Measurements from ENCODE around the gene ANKRD29.
"Not testable (repeated sequence)": the region's sequence is repeated elsewhere in the genome, so short reads cannot be mapped to it uniquely, and the experiment has no call there.

ANKRD29 gene

GRCh38 chr18:23578891-23579653 is 83.6 kb downstream of the ANKRD29 start:
- no peak for DNase-seq

GRCh38 chr18:23578067-23578701 is 84.5 kb downstream of the ANKRD29 start:
- no peak for DNase-seq

- not testable (repeated sequence) for DNase-seq
Measured at GRCh38 chr18:23577521-23577920, 85.2 kb downstream of the ANKRD29 start.

- DNase-seq: no peak
Measured at GRCh38 chr18:23575309-23575651, 87.4 kb downstream of the ANKRD29 start.

- no peak for DNase-seq
Measured at GRCh38 chr18:23574611-23575308, 88.0 kb downstream of the ANKRD29 start.

GRCh38 chr18:23573626-23574431 is 88.9 kb downstream of the ANKRD29 start:
- DNase-seq: no peak

- DNase-seq: no peak
Measured at GRCh38 chr18:23573020-23573419, 89.7 kb downstream of the ANKRD29 start.

- DNase-seq: no peak
Measured at GRCh38 chr18:23572570-23572969, 90.1 kb downstream of the ANKRD29 start.

GRCh38 chr18:23572012-23572411 is 90.7 kb downstream of the ANKRD29 start:
- no peak for DNase-seq

GRCh38 chr18:23570912-23571504 is 91.7 kb downstream of the ANKRD29 start:
- DNase-seq: no peak

GRCh38 chr18:23569299-23570063 is 93.2 kb downstream of the ANKRD29 start:
- DNase-seq: no peak

GRCh38 chr18:23568281-23569138 is 94.2 kb downstream of the ANKRD29 start:
- DNase-seq: no peak

GRCh38 chr18:23567671-23568070 is 95.0 kb downstream of the ANKRD29 start:
- no peak for DNase-seq

GRCh38 chr18:23565916-23566547 is 96.7 kb downstream of the ANKRD29 start:
- DNase-seq: no peak

GRCh38 chr18:23563377-23564043 is 99.2 kb downstream of the ANKRD29 start:
- DNase-seq: no peak

GRCh38 chr18:23560186-23560585 is 102.5 kb downstream of the ANKRD29 start:
- no peak for DNase-seq

- DNase-seq: not testable (repeated sequence)
Measured at GRCh38 chr18:23557511-23557910, 105.2 kb downstream of the ANKRD29 start.

GRCh38 chr18:23556145-23556780 is 106.4 kb downstream of the ANKRD29 start:
- no peak for DNase-seq

GRCh38 chr18:23553887-23554286 is 108.8 kb downstream of the ANKRD29 start:
- no peak for DNase-seq
